ENCODE measurements around the gene IL19.

The IL19 gene

GRCh38 chr1:206846487-206846886 lies 75.9 kb downstream of the IL19 start:
- no peak for ATAC-seq
- no peak for TF ChIP-seq PPARA (CRISPR knock-in tag; IDR thresholded peaks at IDR 0.05; ENCODE audit: borderline replicate concordance)
- no peak for TF ChIP-seq ZFP30 (CRISPR knock-in tag; IDR thresholded peaks at IDR 0.05)
- TF ChIP-seq CSDC2 (CRISPR knock-in tag; IDR thresholded peaks at IDR 0.05): no peak
- no peak for TF ChIP-seq ZNF565 (CRISPR knock-in tag; conservative IDR thresholded peaks at IDR 0.05; ENCODE audit: low read depth)
- TF ChIP-seq ZNF70 (CRISPR knock-in tag; IDR thresholded peaks at IDR 0.05): no peak
- TF ChIP-seq TOX (CRISPR knock-in tag; IDR thresholded peaks at IDR 0.05; ENCODE audit: borderline replicate concordance): no peak
- TF ChIP-seq ESRRG (CRISPR knock-in tag; IDR thresholded peaks at IDR 0.05): no peak
- no peak for TF ChIP-seq BACH2 (CRISPR knock-in tag; IDR thresholded peaks at IDR 0.05; ENCODE audit: borderline replicate concordance)
- no peak for TF ChIP-seq POU6F1 (CRISPR knock-in tag; IDR thresholded peaks at IDR 0.05; ENCODE audit: borderline replicate concordance, low read depth)
- no peak for TF ChIP-seq ISL1 (CRISPR knock-in tag; IDR thresholded peaks at IDR 0.05)
- no peak for TF ChIP-seq PATZ1 (CRISPR knock-in tag; IDR thresholded peaks at IDR 0.05; ENCODE audit: borderline replicate concordance)
- TF ChIP-seq CREB5 (CRISPR knock-in tag; IDR thresholded peaks at IDR 0.05; ENCODE audit: low read depth): no peak
- no peak for TF ChIP-seq GLIS3 (CRISPR knock-in tag; IDR thresholded peaks at IDR 0.05)
- TF ChIP-seq ZNF8 (CRISPR knock-in tag; IDR thresholded peaks at IDR 0.05): no peak
- TF ChIP-seq RARB (CRISPR knock-in tag; IDR thresholded peaks at IDR 0.05): no peak
- no peak for TF ChIP-seq TSHZ2 (CRISPR knock-in tag; IDR thresholded peaks at IDR 0.05)

GRCh38 chr1:206847337-206847834 lies 76.8 kb downstream of the IL19 start:
- no peak for ATAC-seq
- TF ChIP-seq ISL1 (CRISPR knock-in tag; IDR thresholded peaks at IDR 0.05) (no peak), ZNF70 (CRISPR knock-in tag; IDR thresholded peaks at IDR 0.05) (no peak), PPARA (CRISPR knock-in tag; IDR thresholded peaks at IDR 0.05; ENCODE audit: borderline replicate concordance) (no peak), ARNTL (CRISPR knock-in tag; IDR thresholded peaks at IDR 0.05; ENCODE audit: borderline replicate concordance, low read depth) (no peak), BACH2 (CRISPR knock-in tag; IDR thresholded peaks at IDR 0.05; ENCODE audit: borderline replicate concordance) (no peak), ZNF8 (CRISPR knock-in tag; IDR thresholded peaks at IDR 0.05) (no peak), RARB (CRISPR knock-in tag; IDR thresholded peaks at IDR 0.05) (no peak), TCF4 (CRISPR knock-in tag; IDR thresholded peaks at IDR 0.05; ENCODE audit: borderline replicate concordance) (no peak), TSHZ2 (CRISPR knock-in tag; IDR thresholded peaks at IDR 0.05) (no peak), PATZ1 (CRISPR knock-in tag; IDR thresholded peaks at IDR 0.05; ENCODE audit: borderline replicate concordance) (no peak), ZNF565 (CRISPR knock-in tag; conservative IDR thresholded peaks at IDR 0.05; ENCODE audit: low read depth) (no peak), POU6F1 (CRISPR knock-in tag; IDR thresholded peaks at IDR 0.05; ENCODE audit: borderline replicate concordance, low read depth) (no peak), ESRRG (CRISPR knock-in tag; IDR thresholded peaks at IDR 0.05) (no peak), ZC3H10 (CRISPR knock-in tag; IDR thresholded peaks at IDR 0.05) (no peak), GLIS3 (CRISPR knock-in tag; IDR thresholded peaks at IDR 0.05) (no peak), ZFP3 (CRISPR knock-in tag; IDR thresholded peaks at IDR 0.05) (no peak), CREB5 (CRISPR knock-in tag; IDR thresholded peaks at IDR 0.05; ENCODE audit: low read depth) (no peak)
